GM10847 (cell line): Measurements from ENCODE around the gene DPAGT1.

Experiments
- POLR2A ChIP-seq: IDR thresholded peaks from 2 replicates; pipeline ENCODE4 v1.6.1; 2011; ENCODE audit not compliant: insufficient read length; ENCODE audit errors: extremely low read depth

Gene DPAGT1

GRCh38 chr11:119088406-119088805, 13.2 kb downstream of the DPAGT1 start:
- no peak for TF ChIP-seq POLR2A

GRCh38 chr11:119087747-119088241, 13.9 kb downstream of the DPAGT1 start:
- no peak for TF ChIP-seq POLR2A

- no peak for TF ChIP-seq POLR2A
These were observed 14.5 kb downstream of the DPAGT1 start for GRCh38 chr11:119087123-119087522.

DNA sequence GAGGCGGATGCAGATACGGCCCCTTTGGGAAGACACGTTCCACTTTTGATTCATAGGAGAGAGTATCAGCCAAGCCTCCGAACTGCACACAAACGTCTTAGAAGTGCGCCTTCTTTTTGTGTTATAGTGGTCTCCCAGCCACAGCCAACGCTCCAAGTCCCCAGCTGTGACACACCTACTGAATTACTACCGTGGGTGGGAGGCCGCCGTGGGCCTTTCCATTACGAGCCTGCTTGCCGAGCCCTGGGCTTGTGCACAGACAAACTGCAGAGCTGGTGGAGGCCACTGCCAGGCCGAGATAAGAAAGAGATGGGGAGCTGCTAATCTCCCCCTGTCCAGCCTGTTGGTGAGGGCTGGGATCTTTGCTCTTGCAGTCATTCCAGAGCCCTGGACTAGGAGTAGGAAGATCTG, 16.2 kb downstream of the DPAGT1 start:
- TF ChIP-seq POLR2A: no peak

DNA sequence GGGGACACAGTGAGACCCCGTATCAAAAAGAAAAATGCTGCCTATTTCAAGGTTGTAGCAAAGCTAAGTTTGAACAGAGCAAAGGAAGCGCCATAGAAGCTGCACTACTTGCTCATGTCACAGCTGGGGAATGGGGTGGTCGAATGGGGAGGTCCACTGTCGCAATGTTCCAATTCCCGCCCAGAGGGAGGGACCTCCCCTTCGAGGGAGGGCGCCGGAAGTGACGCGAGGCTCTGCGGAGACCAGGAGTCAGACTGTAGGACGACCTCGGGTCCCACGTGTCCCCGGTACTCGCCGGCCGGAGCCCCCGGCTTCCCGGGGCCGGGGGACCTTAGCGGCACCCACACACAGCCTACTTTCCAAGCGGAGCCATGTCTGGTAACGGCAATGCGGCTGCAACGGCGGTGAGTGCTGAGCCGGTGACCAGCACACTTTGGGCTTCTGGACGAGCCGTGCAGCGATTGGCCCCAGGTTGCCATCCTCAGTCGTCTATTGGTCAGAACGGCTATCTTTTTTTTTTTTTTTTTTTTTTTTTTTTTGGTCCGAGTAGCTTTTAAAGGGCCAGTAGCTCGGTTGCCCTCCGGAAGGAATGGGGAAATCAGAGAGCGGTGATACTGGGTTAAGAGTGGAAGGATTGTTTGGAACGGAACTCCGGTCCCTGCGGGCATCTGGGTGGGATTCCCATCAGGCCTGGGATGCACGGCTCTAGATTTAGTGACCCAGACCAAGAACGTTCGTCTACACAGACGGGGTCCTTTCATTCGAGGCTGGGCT, 16.8 kb downstream of the DPAGT1 start, which contains the start of gene HMBS:
TSS of gene HMBS (plus strand) at position 219 of the 774 bp plus-strand sequence. CDS start at position 372, 153 bp downstream.
- TF ChIP-seq POLR2A: peak; percentile 51

- TF ChIP-seq POLR2A: no peak
These were observed 19.9 kb downstream of the DPAGT1 start for GRCh38 chr11:119081682-119082260.

GRCh38 chr11:119078675-119079420, 22.8 kb downstream of the DPAGT1 start:
- TF ChIP-seq POLR2A: no peak

- no peak for TF ChIP-seq POLR2A
These were observed 23.8 kb downstream of the DPAGT1 start for GRCh38 chr11:119077839-119078238.

DNA sequence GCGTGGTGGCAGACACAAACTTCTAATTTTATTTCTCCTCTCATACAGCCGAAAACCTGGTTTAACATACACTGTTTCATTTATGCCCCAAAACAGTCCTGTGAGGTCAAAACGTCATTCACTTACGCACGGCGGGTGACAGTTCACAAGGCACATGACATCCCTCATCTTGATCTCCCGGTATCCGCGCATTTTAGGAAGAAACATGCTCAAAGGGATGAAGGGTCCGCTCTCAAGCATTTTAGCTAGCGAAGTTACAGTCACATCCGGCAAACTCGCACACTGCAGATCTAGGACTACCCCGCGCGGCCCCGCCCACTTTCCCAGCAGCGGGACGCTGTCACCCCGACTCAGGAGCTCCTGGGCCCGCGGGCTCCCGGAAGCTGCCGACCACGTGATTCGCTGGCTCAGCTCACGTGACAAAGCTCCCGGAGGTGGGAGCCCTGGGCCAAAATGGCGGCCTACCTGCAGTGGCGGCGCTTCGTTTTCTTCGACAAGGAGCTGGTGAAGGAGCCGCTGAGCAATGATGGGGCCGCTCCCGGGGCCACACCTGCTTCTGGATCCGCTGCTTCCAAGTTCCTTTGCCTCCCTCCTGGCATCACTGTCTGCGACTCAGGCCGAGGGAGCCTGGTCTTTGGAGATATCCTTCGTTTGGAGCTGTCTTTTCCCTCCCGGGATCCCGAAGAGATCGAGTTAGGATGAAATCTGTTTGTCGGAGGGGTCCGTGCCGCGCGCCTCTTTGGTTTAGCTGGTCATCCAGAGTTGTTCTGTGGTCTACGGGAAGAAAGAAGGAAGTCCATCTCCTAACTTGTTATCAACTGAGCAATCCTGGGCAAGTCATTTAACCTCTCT, 34.1 kb downstream of the DPAGT1 start, which contains the start of gene VPS11:
TSS of gene VPS11 (plus strand) at position 448 of the 852 bp plus-strand sequence. CDS start at position 454, 6 bp downstream.
- peak; percentile 82 for TF ChIP-seq POLR2A

GRCh38 chr11:119065369-119065768, 36.3 kb downstream of the DPAGT1 start:
- TF ChIP-seq POLR2A: no peak

- TF ChIP-seq POLR2A: no peak
These were observed 38.9 kb downstream of the DPAGT1 start for GRCh38 chr11:119062779-119063178.

DNA sequence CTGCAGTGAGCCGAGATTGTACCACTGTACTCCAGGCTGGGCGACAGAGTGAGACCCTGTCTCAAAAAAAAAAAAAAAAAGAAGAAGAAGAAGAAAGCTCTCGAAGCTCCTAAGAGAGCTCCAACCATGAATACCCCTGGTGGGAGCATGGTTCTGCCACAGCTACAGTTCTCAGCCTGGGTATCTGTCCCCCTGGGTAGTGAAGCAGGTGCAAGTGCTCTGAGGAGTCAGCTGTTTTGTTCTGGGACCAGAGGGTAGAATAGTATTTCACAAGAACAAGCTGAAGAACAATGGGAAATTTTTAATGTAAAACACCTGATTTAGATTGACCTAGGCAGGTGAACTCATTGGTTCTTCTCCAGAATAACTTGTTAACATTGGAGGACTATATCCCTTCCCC, 40.4 kb downstream of the DPAGT1 start:
- TF ChIP-seq POLR2A: no peak

- TF ChIP-seq POLR2A: peak; percentile 68
These were observed 44.5 kb downstream of the DPAGT1 start, which contains the start of gene HYOU1 for GRCh38 chr11:119057000-119057769. Gene HYOU1, minus strand, starts transcription at chr11:119057205. Its CDS starts 1,045 bp downstream, at chr11:119056160.

GRCh38 chr11:119056421-119056999, 45.1 kb downstream of the DPAGT1 start:
- TF ChIP-seq POLR2A: no peak

GRCh38 chr11:119055901-119056300, 45.8 kb downstream of the DPAGT1 start:
- TF ChIP-seq POLR2A: no peak
